NCI-H2196 treated with DMSO at 0.1 percent for 48 hours (cell line): ENCODE results near the gene KCNK18.

Experiments used
- DNase-seq: peaks from one replicate; lab custom pipeline; 2025; ENCODE audit not compliant: unreplicated experiment; lab: John Stamatoyannopoulos, UW

KCNK18 gene

GRCh38 chr10:117197189-117197588 is at the start of gene KCNK18:
Gene KCNK18 (plus strand): TSS chr10:117197489. CDS start chr10:117197489, 0 bp downstream.
- no peak for DNase-seq

GRCh38 chr10:117148284-117148683 is 49.0 kb upstream of the KCNK18 start:
- DNase-seq, result no peak

GRCh38 chr10:117152668-117153067 is 44.6 kb upstream of the KCNK18 start:
- DNase-seq, result no peak

- no peak for DNase-seq
Observed at GRCh38 chr10:117158297-117158696, 39.0 kb upstream of the KCNK18 start.

- DNase-seq, result no peak
Observed at GRCh38 chr10:117159390-117159789, 37.9 kb upstream of the KCNK18 start.

GRCh38 chr10:117160567-117160966 is 36.7 kb upstream of the KCNK18 start:
- DNase-seq, result no peak

- no peak for DNase-seq
Observed at GRCh38 chr10:117161386-117162033, 35.8 kb upstream of the KCNK18 start.

- DNase-seq, result no peak
Observed at GRCh38 chr10:117162093-117163060, 34.9 kb upstream of the KCNK18 start.

- DNase-seq, result no peak
Observed at GRCh38 chr10:117163061-117163953, 34.0 kb upstream of the KCNK18 start.

GRCh38 chr10:117163954-117164548 is 33.2 kb upstream of the KCNK18 start:
- no peak for DNase-seq

- no peak for DNase-seq
Observed at GRCh38 chr10:117164592-117165537, 32.4 kb upstream of the KCNK18 start.

GRCh38 chr10:117165538-117166417 is 31.5 kb upstream of the KCNK18 start:
- no peak for DNase-seq

- no peak for DNase-seq
Observed at GRCh38 chr10:117166418-117167345, 30.6 kb upstream of the KCNK18 start.

GRCh38 chr10:117167346-117167788 is 29.9 kb upstream of the KCNK18 start:
- DNase-seq, result no peak

GRCh38 chr10:117167789-117168674 is 29.3 kb upstream of the KCNK18 start:
- DNase-seq, result no peak

GRCh38 chr10:117168729-117169128 is 28.6 kb upstream of the KCNK18 start:
- no peak for DNase-seq
